ENCODE data around the gene ABCA7.
A peak's percentile ranks its signal among the peaks of the same experiment; 100 is the strongest.

The ABCA7 gene

DNA sequence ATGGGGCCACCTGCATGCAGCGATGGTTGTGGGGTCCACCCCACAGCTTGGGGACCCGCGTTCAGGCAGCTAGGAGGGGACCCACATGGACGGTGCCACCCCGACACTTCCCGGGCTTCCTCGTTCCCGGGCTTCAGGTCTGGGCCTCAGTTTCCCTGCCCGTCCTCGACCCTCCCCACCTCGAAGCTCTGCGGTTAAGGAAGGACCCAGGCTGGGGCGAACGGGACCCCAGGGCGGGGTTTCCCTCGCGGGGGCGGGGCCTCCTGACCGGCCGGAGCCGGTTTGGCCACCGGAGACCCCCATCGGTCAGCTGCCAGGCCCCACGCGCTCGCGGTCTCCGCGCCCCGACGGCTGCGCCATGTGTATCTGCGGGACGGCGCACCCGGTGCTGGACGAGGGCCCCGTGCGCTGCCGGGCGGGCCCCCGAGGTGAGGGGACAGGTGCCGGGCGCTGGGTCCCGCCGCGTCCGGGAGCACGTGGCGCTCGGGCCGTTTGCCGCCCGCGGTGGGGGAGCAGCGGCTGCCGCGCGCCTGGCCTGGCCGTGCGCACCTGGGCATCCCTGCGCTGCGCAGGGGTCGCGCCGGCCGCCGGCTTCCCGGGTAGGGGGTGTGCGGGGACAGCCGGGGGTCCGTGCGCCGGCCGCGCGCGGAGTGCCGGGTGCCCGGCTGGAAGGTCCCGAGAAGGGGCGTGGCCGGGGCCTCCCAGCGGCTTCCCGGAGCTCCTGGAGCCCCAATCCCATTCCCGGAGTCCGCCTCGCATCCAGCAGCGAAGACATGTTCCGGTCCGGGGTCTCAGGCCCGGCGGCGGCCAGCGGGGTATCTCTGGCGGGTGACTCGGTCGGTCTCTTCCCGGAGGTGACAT lies 31.3 kb downstream of the ABCA7 start:
- DNase-seq (ENCODE audit: low read depth in 2 of 2) = no peak

- DNase-seq (ENCODE audit: low read depth in 2 of 2) = no peak
Measured at GRCh38 chr19:1072371-1073015, 32.6 kb downstream of the ABCA7 start.

GRCh38 chr19:1073063-1073955 lies 33.4 kb downstream of the ABCA7 start:
- no peak for DNase-seq (ENCODE audit: low read depth in 2 of 2)

DNA sequence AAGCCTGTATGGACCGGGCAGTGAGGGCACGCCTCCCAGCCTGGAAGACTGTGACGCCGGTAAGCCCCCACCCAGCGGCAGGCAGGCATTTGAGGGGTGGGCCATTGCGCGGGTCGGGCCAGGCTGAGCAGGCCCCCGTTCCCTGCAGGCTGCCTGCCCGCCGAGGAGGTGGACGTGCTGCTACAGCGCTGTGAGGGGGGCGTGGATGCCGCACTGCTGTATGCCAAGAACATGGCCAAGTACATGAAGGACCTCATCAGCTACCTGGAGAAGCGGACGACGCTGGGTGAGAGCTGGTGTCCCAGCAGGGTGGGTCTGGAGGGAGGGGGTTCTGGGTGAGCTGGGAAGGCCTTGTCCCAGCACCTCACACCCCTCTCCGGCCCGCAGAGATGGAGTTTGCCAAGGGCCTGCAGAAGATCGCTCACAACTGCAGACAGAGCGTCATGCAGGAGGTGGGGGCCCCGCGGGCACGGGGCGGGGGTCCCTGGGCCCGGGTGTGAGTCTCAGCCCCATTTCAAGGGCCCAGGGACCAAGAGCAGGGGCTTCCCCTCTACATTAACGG lies 34.1 kb downstream of the ABCA7 start:
- no peak for DNase-seq (ENCODE audit: low read depth in 2 of 2)

DNA sequence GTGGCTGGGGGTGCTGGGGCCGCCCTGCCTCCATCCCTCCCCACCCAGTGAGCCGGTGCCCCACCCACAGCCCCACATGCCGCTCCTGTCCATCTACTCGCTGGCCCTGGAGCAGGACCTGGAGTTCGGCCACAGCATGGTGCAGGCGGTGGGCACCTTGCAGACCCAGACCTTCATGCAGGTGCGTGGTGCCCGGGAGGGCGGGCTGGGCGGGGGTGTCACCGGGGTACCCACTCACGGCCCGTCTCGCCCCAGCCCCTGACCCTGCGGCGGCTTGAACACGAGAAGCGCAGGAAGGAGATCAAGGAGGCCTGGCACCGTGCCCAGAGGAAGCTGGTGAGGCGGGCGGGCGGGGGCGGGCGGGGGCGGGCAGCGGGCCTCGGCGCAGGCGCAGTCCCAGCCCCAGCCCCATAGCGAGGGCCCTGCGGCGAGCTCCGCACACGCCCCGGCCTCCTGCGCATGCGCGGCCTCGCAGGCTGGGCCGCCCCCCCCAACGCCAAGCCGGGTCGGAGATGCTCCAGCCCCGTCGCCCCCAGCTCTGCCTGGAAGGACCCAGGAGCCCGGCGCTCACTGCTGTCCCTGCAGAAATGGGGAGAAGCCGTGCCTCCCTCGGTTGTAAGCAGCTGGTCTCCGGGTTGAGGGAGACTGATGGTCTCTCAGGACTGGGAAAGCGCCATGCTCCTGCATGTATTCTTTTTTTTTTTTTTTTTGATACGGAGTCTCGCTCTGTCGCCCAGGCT lies 34.8 kb downstream of the ABCA7 start:
- peak; percentile 84 to 88 for DNase-seq (ENCODE audit: low read depth in 2 of 2)

DNA sequence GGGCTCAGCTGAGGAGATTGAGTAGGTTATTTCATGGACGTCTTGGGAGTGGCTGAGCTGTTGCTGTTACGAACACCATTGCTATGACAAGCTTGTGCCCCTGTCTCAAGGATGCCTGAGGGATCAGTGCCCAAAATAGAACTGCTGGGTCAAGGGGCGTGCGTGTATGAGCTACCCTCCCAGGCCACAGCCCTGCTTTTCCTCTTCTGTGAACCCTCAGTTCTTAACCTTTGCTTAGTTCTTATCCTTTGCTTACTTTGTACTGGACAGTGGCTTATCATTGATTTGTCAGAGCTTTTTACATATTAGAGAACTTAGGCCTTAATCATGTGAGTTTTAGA lies 36.1 kb downstream of the ABCA7 start:
- no peak for DNase-seq (ENCODE audit: low read depth in 2 of 2)

DNA sequence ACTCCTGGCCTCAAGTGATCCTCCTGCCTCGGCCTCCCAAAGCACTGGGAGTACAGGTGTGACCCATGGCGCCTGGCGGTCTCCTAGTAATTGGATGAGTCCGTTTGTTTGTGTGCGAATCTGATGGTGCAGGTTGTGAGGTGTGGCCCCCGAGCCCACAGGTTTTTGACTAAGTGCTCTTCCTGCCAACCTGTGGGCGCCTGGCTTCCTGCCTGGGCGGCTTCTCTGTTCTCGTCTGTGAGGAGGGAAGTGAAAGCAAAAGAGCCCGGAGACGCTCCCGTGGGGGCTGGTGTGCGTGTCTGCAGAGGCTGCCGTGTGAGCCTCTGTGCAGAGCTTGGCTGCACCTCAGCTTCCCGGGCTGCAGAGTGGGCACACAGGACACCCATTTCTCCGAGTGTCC lies 37.0 kb downstream of the ABCA7 start:
- DNase-seq (ENCODE audit: low read depth in 2 of 2) = peak; percentile 90 to 91

- no peak for DNase-seq (ENCODE audit: low read depth in 2 of 2)
Measured at GRCh38 chr19:1079566-1080111, 39.7 kb downstream of the ABCA7 start.

GRCh38 chr19:1080360-1081161 lies 40.7 kb downstream of the ABCA7 start:
- no peak for DNase-seq (ENCODE audit: low read depth in 2 of 2)

DNA sequence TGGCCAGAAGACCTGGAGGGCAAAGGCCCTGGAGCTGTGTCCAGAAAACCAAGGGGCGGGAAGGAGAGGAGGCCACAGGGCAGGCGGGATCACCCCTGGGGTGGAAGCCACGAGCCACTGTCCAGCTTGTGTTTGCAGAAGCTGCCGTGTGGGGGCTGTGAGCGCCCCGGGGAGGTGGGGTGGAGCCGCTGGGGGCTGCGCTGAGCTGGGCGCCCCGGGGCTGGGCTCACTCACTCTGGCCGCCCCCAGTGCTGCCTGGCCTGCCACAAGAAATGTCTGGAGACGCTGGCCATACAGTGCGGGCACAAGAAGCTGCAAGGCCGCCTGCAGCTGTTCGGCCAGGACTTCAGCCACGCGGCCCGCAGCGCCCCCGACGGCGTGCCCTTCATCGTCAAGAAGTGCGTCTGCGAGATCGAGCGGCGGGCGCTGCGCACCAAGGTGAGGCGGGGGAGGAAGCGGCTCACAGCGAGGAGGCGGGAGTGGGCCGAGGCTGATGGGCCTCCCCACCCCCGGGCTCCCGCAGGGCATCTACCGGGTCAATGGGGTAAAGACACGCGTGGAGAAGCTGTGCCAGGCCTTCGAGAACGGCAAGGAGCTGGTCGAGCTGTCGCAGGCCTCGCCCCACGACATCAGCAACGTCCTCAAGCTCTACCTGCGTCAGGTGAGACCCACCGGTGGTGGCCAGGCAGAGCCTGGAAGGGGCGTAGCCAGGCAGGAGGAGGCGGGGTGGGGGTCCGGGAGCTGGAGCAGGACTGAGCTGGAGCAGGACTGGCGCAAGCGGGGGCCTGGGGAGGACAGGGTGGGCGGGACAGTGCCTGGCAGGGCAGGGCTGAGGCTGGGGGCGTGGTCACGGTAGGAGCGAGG lies 41.6 kb downstream of the ABCA7 start:
- no peak for DNase-seq (ENCODE audit: low read depth in 2 of 2)

DNA sequence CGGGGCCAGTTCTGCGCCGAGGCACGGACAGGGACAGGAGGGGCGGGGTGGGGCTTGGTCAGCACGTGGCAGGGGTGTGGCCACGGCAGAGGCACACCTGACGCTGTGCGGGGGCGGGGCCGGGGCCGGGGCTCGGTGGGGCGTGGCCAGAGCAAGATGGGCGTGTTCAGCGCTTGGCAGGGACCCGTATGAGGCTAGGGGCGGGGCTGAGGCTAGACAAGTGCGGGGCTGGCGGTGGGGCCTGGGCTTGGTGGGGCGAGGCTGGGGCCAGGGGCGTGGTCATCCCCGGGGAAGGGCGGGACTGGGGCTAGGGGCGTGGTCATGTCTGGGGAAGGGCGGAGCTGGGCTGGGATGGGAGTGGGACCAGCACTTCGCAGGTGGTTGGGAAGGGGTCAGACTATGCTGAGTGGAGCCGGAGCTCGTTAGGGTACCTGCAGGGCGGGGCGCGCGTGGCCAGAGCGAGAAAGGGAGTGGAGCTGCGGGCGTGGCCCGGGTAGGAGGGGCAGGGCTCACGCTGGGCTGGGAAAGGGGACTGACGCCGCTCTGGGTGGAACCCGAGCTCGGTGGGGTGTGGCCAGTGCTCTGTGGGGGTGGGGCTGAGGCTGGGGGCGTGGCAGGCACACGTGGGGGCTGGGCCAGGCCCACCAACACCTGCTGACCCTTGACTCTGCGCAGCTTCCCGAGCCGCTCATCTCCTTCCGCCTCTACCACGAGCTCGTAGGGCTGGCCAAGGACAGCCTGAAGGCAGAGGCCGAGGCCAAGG lies 42.4 kb downstream of the ABCA7 start:
- DNase-seq (ENCODE audit: low read depth in 2 of 2) = peak in 1 of 2 donors; percentile 60

DNA sequence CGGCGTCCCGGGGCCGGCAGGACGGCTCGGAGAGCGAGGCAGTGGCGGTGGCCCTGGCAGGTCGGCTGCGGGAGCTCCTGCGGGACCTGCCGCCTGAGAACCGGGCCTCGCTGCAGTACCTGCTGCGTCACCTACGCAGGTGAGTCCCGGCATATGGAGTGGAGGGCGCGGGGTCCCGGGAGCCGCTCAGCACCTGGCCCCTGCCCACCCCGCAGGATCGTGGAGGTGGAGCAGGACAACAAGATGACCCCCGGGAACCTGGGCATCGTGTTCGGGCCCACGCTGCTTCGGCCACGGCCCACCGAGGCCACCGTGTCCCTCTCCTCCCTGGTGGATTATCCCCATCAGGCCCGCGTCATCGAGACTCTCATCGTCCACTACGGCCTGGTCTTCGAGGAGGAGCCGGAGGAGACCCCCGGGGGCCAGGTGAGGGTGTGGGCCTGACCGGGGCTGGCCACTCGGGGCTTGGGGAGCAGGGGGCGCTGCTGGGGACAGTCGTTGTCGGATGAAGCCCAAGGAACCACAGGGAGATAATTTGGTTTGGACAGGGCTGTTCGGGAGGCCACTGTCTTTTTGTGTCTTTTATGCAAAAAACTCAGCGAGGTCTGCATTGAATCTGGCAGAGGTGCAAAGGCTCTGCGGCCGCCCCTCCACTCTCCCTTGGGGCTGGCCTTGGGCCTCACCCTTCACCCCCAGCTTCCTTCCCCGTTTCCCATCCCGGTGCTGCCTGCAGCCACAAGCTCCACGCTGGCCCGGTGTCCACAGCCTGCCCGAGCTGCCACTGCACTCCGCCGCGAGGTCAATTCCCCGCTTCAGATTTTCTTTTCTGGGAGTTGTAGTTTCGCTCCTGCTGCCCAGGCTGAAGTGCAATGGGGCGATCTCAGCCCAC lies 43.3 kb downstream of the ABCA7 start:
- no peak for DNase-seq (ENCODE audit: low read depth in 2 of 2)

DNA sequence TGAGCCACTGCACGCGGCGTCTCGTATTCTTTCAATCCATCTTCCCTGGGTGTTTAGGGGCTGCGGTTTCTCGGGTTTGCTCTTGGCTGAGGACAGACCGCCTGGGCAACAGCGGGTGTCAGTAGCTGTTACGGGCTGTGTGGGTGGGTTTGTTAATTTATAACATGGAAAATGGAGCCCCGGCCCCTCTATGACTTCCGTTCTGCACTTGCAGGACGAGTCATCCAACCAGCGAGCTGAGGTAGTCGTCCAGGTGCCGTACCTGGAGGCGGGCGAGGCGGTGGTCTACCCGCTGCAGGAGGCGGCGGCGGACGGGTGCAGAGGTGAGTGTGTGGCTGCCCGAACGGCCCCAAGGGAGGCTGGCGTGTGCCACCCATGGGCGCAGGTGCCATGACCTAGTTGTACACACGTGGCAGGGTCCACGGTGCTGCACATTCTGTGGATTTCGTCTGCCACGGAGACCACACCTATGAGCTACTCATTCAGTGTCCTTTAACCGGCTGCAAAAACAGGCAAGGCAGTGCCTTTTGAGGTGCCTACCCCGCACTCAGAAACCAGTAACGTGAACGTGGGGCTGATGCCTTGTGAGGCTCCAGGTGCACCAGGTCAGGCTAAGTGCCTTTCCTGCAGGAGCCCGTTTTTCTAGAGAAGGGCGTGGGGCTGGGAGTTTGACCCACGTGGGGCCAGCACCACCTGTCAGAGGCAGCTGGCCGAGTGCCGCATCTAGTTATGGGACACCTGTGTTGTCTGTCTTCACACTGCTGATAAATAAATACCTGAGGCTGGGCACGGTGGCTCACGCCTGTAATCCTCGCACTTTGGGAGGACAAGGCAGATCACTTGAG lies 44.3 kb downstream of the ABCA7 start:
- no peak for DNase-seq (ENCODE audit: low read depth in 2 of 2)

DNA sequence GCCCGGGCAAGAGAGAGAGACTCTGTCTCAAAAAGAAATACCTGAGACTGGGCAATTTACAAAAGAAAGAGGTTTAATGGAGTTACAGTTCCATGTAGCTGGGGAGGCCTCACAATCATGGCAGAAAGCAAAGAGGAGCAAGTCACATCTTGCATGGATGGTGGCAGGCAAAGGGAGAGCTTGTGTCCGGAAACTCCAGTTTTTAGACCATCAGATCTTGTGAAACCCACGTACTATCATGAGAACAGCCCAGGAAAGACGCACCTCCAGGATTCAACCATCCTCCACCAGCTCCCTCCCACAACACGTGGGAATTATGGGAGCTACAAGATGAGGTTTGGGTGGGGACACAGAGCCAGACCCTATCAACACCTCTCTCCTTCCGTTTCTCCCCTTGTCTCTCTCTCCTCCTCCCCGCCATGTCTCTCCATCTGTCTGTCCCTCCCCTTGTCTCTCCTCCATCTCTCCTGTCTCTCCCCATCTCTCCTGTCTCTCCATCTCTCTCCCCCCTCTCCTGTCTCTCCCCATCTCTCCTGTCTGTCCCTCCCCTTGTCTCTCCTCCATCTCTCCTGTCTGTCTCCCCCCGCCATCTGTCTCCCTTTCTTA lies 45.2 kb downstream of the ABCA7 start:
- DNase-seq (ENCODE audit: low read depth in 2 of 2) = no peak

GRCh38 chr19:1085676-1086442 lies 46.0 kb downstream of the ABCA7 start:
- no peak for DNase-seq (ENCODE audit: low read depth in 2 of 2)
